H1 (cell line): ENCODE results near the gene ASTN2. TPM values are rescaled to one million over a fixed set of nuclear protein-coding genes. Genes with fewer than 3 reads are reported as not detected.

Experiments used
- CTCF ChIA-PET: fragments of 300-600 bp; sonication (Branson Sonifier 250); formaldehyde crosslinking; loops from one replicate; lab custom pipeline; 2021; ENCODE audit not compliant: partially characterized antibody; lab: Charles Lee
- POLR2A ChIA-PET: fragments of 300-600 bp; sonication (Branson Sonifier 250); formaldehyde crosslinking; loops from one replicate; lab custom pipeline; 2021; ENCODE audit warnings: inconsistent platforms; ENCODE audit not compliant: partially characterized antibody; lab: Charles Lee
- DNase-seq, 2 experiments: peaks; one replicate each; pipeline versions ENCODE4 v3.0.0 to v3.0.0-alpha.2; 2010 to 2022; ENCODE audit warnings: low spot score in 2 of 2, low read depth in 1 of 2, mixed read lengths in 1 of 2
- FAIRE-seq: peaks from 2 replicates; lab custom pipeline; 2011; peaks lifted over from hg19 to GRCh38; lab: Jason Lieb, UNC
- H2AFZ ChIP-seq: 2 replicates; pipeline ENCODE4 v1.8.1; 2012; ENCODE audit warnings: low read length, inconsistent platforms
- H2AK5ac ChIP-seq: 2 replicates; pipeline ENCODE4 v1.6.1; 2013; ENCODE audit warnings: low read depth, low read length
- H2BK120ac ChIP-seq: replicated peaks from 2 replicates; pipeline ENCODE3; 2013; ENCODE audit warnings: low read depth, low read length, inconsistent platforms
- H2BK12ac ChIP-seq: 2 replicates; pipeline ENCODE4 v1.6.1; 2013; ENCODE audit warnings: low read depth, low read length
- H2BK15ac ChIP-seq: 2 replicates; pipeline ENCODE4 v1.6.1; 2013; ENCODE audit warnings: low read length
- H2BK20ac ChIP-seq: 2 replicates; pipeline ENCODE4 v1.6.1; 2013; ENCODE audit warnings: low read length
- H2BK5ac ChIP-seq: 2 replicates; pipeline ENCODE4 v1.6.1; 2013; ENCODE audit warnings: low read depth, low read length
- H3K14ac ChIP-seq: 2 replicates; pipeline ENCODE4 v1.6.1; 2013; ENCODE audit warnings: inconsistent platforms; ENCODE audit not compliant: insufficient read length
- H3K18ac ChIP-seq: 2 replicates; pipeline ENCODE4 v1.6.1; 2013; ENCODE audit warnings: low read length; ENCODE audit errors: extremely low read depth
- H3K23ac ChIP-seq: 2 replicates; pipeline ENCODE4 v1.6.1; 2013; ENCODE audit warnings: inconsistent platforms; ENCODE audit not compliant: insufficient read length
- H3K23me2 ChIP-seq: 2 replicates; pipeline ENCODE4 v1.6.1; 2013; ENCODE audit warnings: low read depth, low read length
- H3K27ac ChIP-seq: 2 replicates; pipeline ENCODE4 v1.6.1; 2011; ENCODE audit warnings: low read depth, low read length, inconsistent platforms
- H3K27me3 ChIP-seq, 4 experiments: replicated peaks in 1 of 4; 1 replicate in 1 of 4; 2 replicates in 3 of 4; pipeline versions ENCODE4 v1.6.1 to v1.8.1; 2011 to 2013; ENCODE audit warnings: low read length in 3 of 4, mild to moderate bottlenecking in 3 of 4, inconsistent platforms in 2 of 4, mixed read lengths in 2 of 4, moderate library complexity in 1 of 4; ENCODE audit not compliant: control insufficient read depth in 3 of 4, insufficient read depth in 3 of 4; ENCODE audit errors: extremely low read depth in 1 of 4
- H3K36me3 ChIP-seq, 4 experiments: 2 replicates each; pipeline versions ENCODE4 v1.6.1 to v1.8.1; 2011 to 2013; ENCODE audit warnings: mild to moderate bottlenecking in 4 of 4, low read length in 3 of 4, moderate library complexity in 2 of 4, control low read depth in 1 of 4, inconsistent platforms in 1 of 4; ENCODE audit not compliant: insufficient read depth in 4 of 4, control insufficient read depth in 2 of 4
- H3K4ac ChIP-seq: replicated peaks from 2 replicates; pipeline ENCODE3; 2013; ENCODE audit warnings: low read length, low read depth, mixed read lengths, inconsistent platforms; ENCODE audit not compliant: insufficient read length
- H3K4me1 ChIP-seq, 4 experiments: replicated peaks in 1 of 4; 1 replicate in 1 of 4; 2 replicates in 3 of 4; pipeline versions ENCODE4 v1.6.1 to v1.8.1; 2011 to 2013; ENCODE audit warnings: low read length in 3 of 4, inconsistent platforms in 2 of 4, mixed read lengths in 1 of 4; ENCODE audit not compliant: insufficient read depth in 4 of 4, control insufficient read depth in 3 of 4
- H3K4me2 ChIP-seq, 2 experiments: 2 replicates each; pipeline versions ENCODE4 v1.6.1 to v1.8.1; 2011 to 2013; ENCODE audit warnings: low read depth in 2 of 2, low read length in 2 of 2, control low read depth in 1 of 2, inconsistent platforms in 1 of 2, mild to moderate bottlenecking in 1 of 2; ENCODE audit not compliant: insufficient read depth in 1 of 2
- H3K4me3 ChIP-seq, 4 experiments: fragments of 200-600, 300-600 bp in 1 of 4; sonication (generic), shearing (Covaris generic), sonication (Bioruptor Twin) in 1 of 4; 2 replicates each; pipeline versions ENCODE4 v1.5.1 to v1.8.1; 2011 to 2016; ENCODE audit warnings: low read length in 4 of 4, low read depth in 3 of 4, control low read depth in 2 of 4, inconsistent platforms in 2 of 4, mild to moderate bottlenecking in 2 of 4, mixed read lengths in 1 of 4, moderate library complexity in 1 of 4; ENCODE audit not compliant: insufficient read depth in 2 of 4; ENCODE audit errors: extremely low read depth in 1 of 4
- H3K56ac ChIP-seq: replicated peaks from 2 replicates; pipeline ENCODE3; 2013; ENCODE audit warnings: low read depth, mild to moderate bottlenecking, mixed read lengths, low read length, inconsistent platforms; ENCODE audit not compliant: insufficient read length
- H3K79me1 ChIP-seq: 2 replicates; pipeline ENCODE4 v1.6.1; 2013; ENCODE audit warnings: low read depth, low read length, control low read depth
- H3K79me2 ChIP-seq, 2 experiments: 2 replicates each; pipeline versions ENCODE4 v1.6.1 to v1.8.1; 2012 to 2013; ENCODE audit warnings: low read length in 2 of 2, mild to moderate bottlenecking in 2 of 2, inconsistent platforms in 1 of 2; ENCODE audit not compliant: insufficient read depth in 2 of 2, control insufficient read depth in 1 of 2
- H3K9ac ChIP-seq, 4 experiments: replicated peaks in 1 of 4; 1 replicate in 1 of 4; 2 replicates in 3 of 4; pipeline versions ENCODE4 v1.6.1 to v1.8.1; 2011 to 2013; ENCODE audit warnings: low read depth in 3 of 4, low read length in 3 of 4, control low read depth in 2 of 4, mild to moderate bottlenecking in 2 of 4, moderate library complexity in 2 of 4, inconsistent platforms in 1 of 4; ENCODE audit errors: extremely low read depth in 1 of 4
- H3K9me3 ChIP-seq, 2 experiments: 2 replicates each; pipeline versions ENCODE4 v1.6.1 to v1.8.1; 2012 to 2013; ENCODE audit warnings: mild to moderate bottlenecking in 2 of 2, moderate library complexity in 2 of 2, control low read depth in 1 of 2, inconsistent platforms in 1 of 2, low read depth in 1 of 2, low read length in 1 of 2, mixed read lengths in 1 of 2; ENCODE audit not compliant: insufficient read depth in 2 of 2
- H4K20me1 ChIP-seq, 2 experiments: replicated peaks in 1 of 2; 2 replicates each; pipeline versions ENCODE3 to v1.8.1; 2011 to 2013; ENCODE audit warnings: inconsistent platforms in 2 of 2, low read length in 2 of 2, mild to moderate bottlenecking in 1 of 2; ENCODE audit not compliant: insufficient read depth in 2 of 2, control insufficient read depth in 1 of 2
- H4K5ac ChIP-seq: 2 replicates; pipeline ENCODE4 v1.6.1; 2013; ENCODE audit warnings: low read length, low read depth, mixed read lengths, inconsistent platforms; ENCODE audit not compliant: insufficient read length
- H4K8ac ChIP-seq: 2 replicates; pipeline ENCODE4 v1.8.0; 2013; ENCODE audit warnings: mild to moderate bottlenecking, moderate library complexity, low read length, inconsistent platforms; ENCODE audit not compliant: insufficient read depth; ENCODE audit errors: extremely low read depth
- H4K91ac ChIP-seq: replicated peaks from 2 replicates; pipeline ENCODE3; 2013; ENCODE audit warnings: low read length, mixed read lengths, inconsistent platforms; ENCODE audit not compliant: insufficient read length
- KDM1A ChIP-seq: fragments of 200-600, 300-600 bp; sonication (generic); IDR thresholded peaks from 2 replicates; pipeline ENCODE4 v1.7.1; 2016; ENCODE audit warnings: mild to moderate bottlenecking, low read length, borderline replicate concordance
- NRF1 ChIP-seq: IDR thresholded peaks from 2 replicates; pipeline ENCODE4 v1.6.1; 2011; ENCODE audit warnings: mild to moderate bottlenecking, low read depth, low read length, improper control_type of control experiment
- POLR2AphosphoS5 ChIP-seq: IDR thresholded peaks from 2 replicates; pipeline ENCODE4 v1.6.1; 2011; ENCODE audit warnings: low read depth, low read length
- RBBP5 ChIP-seq: IDR thresholded peaks from 2 replicates; pipeline ENCODE4 v1.7.1; 2012; ENCODE audit warnings: low read depth, mild to moderate bottlenecking, inconsistent platforms, low read length, moderate library complexity, borderline replicate concordance
- RFX5 ChIP-seq: IDR thresholded peaks from 2 replicates; pipeline ENCODE4 v1.6.1; 2011; ENCODE audit warnings: low read depth, low read length, improper control_type of control experiment, borderline replicate concordance
- RXRA ChIP-seq: IDR thresholded peaks from 2 replicates; pipeline ENCODE4 v1.6.1; 2011; ENCODE audit warnings: low read depth, mild to moderate bottlenecking, low read length, moderate library complexity; ENCODE audit not compliant: insufficient read depth
- SP2 ChIP-seq: IDR thresholded peaks from 2 replicates; pipeline ENCODE4 v1.6.1; 2012; ENCODE audit warnings: mild to moderate bottlenecking, low read length, inconsistent platforms
- SUZ12 ChIP-seq: fragments of 200-600 bp; sonication (generic); IDR thresholded peaks from 2 replicates; pipeline ENCODE4 v1.6.1; 2012; ENCODE audit warnings: mild to moderate bottlenecking, inconsistent platforms, low read length, moderate library complexity, mixed read lengths
- TAF1 ChIP-seq: IDR thresholded peaks from 2 replicates; pipeline ENCODE4 v1.6.1; 2011; ENCODE audit warnings: mild to moderate bottlenecking, low read depth, low read length
- TAF7 ChIP-seq: optimal IDR thresholded peaks from 2 replicates; pipeline ENCODE3; 2011; ENCODE audit warnings: low read depth, mild to moderate bottlenecking, inconsistent platforms, low read length, moderate library complexity, borderline replicate concordance
- TEAD4 ChIP-seq: IDR thresholded peaks from 2 replicates; pipeline ENCODE4 v1.6.1; 2012; ENCODE audit warnings: low read depth, low read length, inconsistent platforms, mixed read lengths
- YY1 ChIP-seq: IDR thresholded peaks from 2 replicates; pipeline ENCODE4 v1.6.1; 2011; ENCODE audit warnings: low read depth, mild to moderate bottlenecking, low read length
- WGBS, 2 experiments: shearing (Covaris generic) in 1 of 2; methylation state at CpG; one replicate each; pipeline versions ENCODE4 v1.1.6 to v1.1.7; 2013 to 2015; ENCODE audit warnings: low lambda C conversion rate in 2 of 2, mixed read lengths in 2 of 2, inconsistent platforms in 1 of 2, low coverage in 1 of 2, missing lambda C conversion rate in 1 of 2; ENCODE audit not compliant: insufficient replicate concordance in 2 of 2, insufficient coverage in 1 of 2, insufficient read length in 1 of 2; ENCODE audit errors: extremely low coverage in 1 of 2, missing lambda C conversion rate in 1 of 2; 5-methylcytosine and 5-hydroxymethylcytosine counted together
- polyA plus RNA-seq, 7 experiments: library from polyadenylated mRNA; depleted of rRNA in 3 of 7; stranded (reverse) in 5 of 7; unstranded in 2 of 7; fragments of >200 nt in 5 of 7; fragments of 200-250 nt in 2 of 7; gene quantifications; 1 replicate in 5 of 7; 2 replicates in 1 of 7; 4 replicates in 1 of 7; pipeline versions ENCODE4 v1.2.1 to v1.2.3, GENCODE V29; 2011 to 2013; ENCODE audit warnings: missing spikeins in 2 of 7, mixed read lengths in 2 of 7
- total RNA-seq: library from RNA; stranded (reverse); fragmentation: NEBNext Ultra II Directional; extraction: Animal tissue kit (Norgen Biotek cat#: 25700); gene quantifications from 2 replicates; pipeline ENCODE4 v1.2.1, GENCODE V29; 2021

ASTN2 gene
- total and polyA plus RNA-seq, 2 of the 8 experiments (the other 6 are each of a cell fraction or from before 2014, with no cell fraction given): 8.2 to 13.7 TPM

- Histone ChIP-seq H3K4ac (peak overlapping the region; percentile 82), H3K79me2 (no peaks in the 10 kb centered on the region), H4K91ac (peak overlapping the region; percentile 95), H3K18ac (peak overlapping the region; percentile 94), H3K27me3 (no peaks in the 10 kb centered on the region), H3K27ac (peak overlapping the region; percentile 74; the same call in 1 of the 2 replicates), H2BK5ac (peak overlapping the region; percentile 99), H4K20me1 (no peaks in the 10 kb centered on the region), H2AFZ (no peak overlapping the region), H4K5ac (peak overlapping the region; percentile 82), H3K56ac (peak overlapping the region; percentile 54), H3K9ac (peak overlapping the region in 1 of 4 experiments; percentile 57; a peak in 1 of 7 replicates), H3K9me3 (no peaks in the 10 kb centered on the region), H3K23me2 (no peaks in the 10 kb centered on the region), H4K8ac (no peak overlapping the region), H2BK12ac (peak overlapping the region; percentile 99; the same call in 1 of the 2 replicates), H3K4me1 (peaks cover 4 to 18% (median 13%) of the 10 kb centered on the region in 4 experiments; a peak in 6 of 7 replicates), H3K23ac (no peak overlapping the region), H2BK120ac (peak overlapping the region; percentile 96), H3K4me2 (peak overlapping the region; percentile 69 to 80), H3K4me3 (peak overlapping the region in 3 of 4 experiments; percentile 3 to 47 (median 8); a peak in 2 of 8 replicates), H3K79me1 (no peaks in the 10 kb centered on the region), H3K36me3 (no peaks in the 10 kb centered on the region), H2BK20ac (peak overlapping the region; percentile 100; the same call in 1 of the 2 replicates), H2AK5ac (peak overlapping the region; percentile 71; the same call in 1 of the 2 replicates), H3K14ac (no peak overlapping the region), H2BK15ac (no peak overlapping the region)
- POLR2A ChIA-PET: interaction anchor here (0.6 to 1.8 kb wide), 8 partner anchors 9 to 171 kb away, joined by 3 to 7 read pairs (median 4); no protein-coding TSS in a partner anchor
- 0% methylated on average over 7 of the region's 7 CpGs; no CpG with 5 or more reads in 1 of the 2 experiments for WGBS, 2 experiments
- FAIRE-seq (peak; percentile 81), DNase-seq (peak; percentile 60 to 87)
- CTCF ChIA-PET: interaction anchor here (0.9 to 1.8 kb wide), 9 partner anchors 8 to 777 kb away, joined by 3 to 5 read pairs (median 3); no protein-coding TSS in a partner anchor
- TF ChIP-seq RFX5: no peak
- TF ChIP-seq SP2: no peak
- no peak for TF ChIP-seq POLR2AphosphoS5
- peak; percentile 94 for TF ChIP-seq TEAD4
- no peak for TF ChIP-seq NRF1
- no peak for TF ChIP-seq SUZ12
- TF ChIP-seq TAF1: 0 out of 2 replicates have a peak, but pooled peaks have one; percentile 30
- no peak for TF ChIP-seq TAF7
- no peak for TF ChIP-seq RXRA
- no peak for TF ChIP-seq KDM1A
- TF ChIP-seq RBBP5: no peak; the same call in 1 of the 2 replicates
- TF ChIP-seq YY1: peak; percentile 23; the same call in 1 of the 2 replicates
Measured at GRCh38 chr9:116471093-116471906, 943.6 kb downstream of the ASTN2 start.
